HG03039 (cell line): Measurements from ENCODE around the gene VCL.
A peak's percentile ranks its signal among the peaks of the same experiment; 100 is the strongest.
"Not testable (repeated sequence)": the region's sequence is repeated elsewhere in the genome, so short reads cannot be mapped to it uniquely, and the experiment has no call there.

Experiments
- ATAC-seq: cut with Tn5 transposase; IDR thresholded peaks from one replicate; pipeline ENCODE4 v1.9.1; 2021; ENCODE audit warnings: mild to moderate bottlenecking, moderate library complexity; ENCODE audit not compliant: unreplicated experiment

Gene VCL

GRCh38 chr10:74000892-74001669 is 3.2 kb downstream of the VCL start:
- no peak for ATAC-seq

GRCh38 chr10:74006269-74006668 is 8.4 kb downstream of the VCL start:
- no peak for ATAC-seq

GRCh38 chr10:74008212-74008731 is 10.4 kb downstream of the VCL start:
- ATAC-seq: peak; percentile 54

GRCh38 chr10:74011017-74011416 is 13.1 kb downstream of the VCL start:
- no peak for ATAC-seq

GRCh38 chr10:74011770-74012169 is 13.9 kb downstream of the VCL start:
- no peak for ATAC-seq

GRCh38 chr10:74012480-74012879 is 14.6 kb downstream of the VCL start:
- no peak for ATAC-seq

GRCh38 chr10:74013004-74013403 is 15.1 kb downstream of the VCL start:
- no peak for ATAC-seq

- ATAC-seq: not testable (repeated sequence)
These were observed 16.7 kb downstream of the VCL start for GRCh38 chr10:74014574-74014973.

GRCh38 chr10:74018241-74018640 is 20.3 kb downstream of the VCL start:
- ATAC-seq: no peak

- ATAC-seq: no peak
These were observed 23.5 kb downstream of the VCL start for GRCh38 chr10:74021248-74022055.

GRCh38 chr10:74022926-74023629 is 25.2 kb downstream of the VCL start:
- ATAC-seq: no peak

- no peak for ATAC-seq
These were observed 26.7 kb downstream of the VCL start for GRCh38 chr10:74024600-74024999.

- no peak for ATAC-seq
These were observed 27.6 kb downstream of the VCL start for GRCh38 chr10:74025380-74025978.

- no peak for ATAC-seq
These were observed 28.6 kb downstream of the VCL start for GRCh38 chr10:74026428-74027015.

- no peak for ATAC-seq
These were observed 29.8 kb downstream of the VCL start for GRCh38 chr10:74027702-74028101.

- no peak for ATAC-seq
These were observed 32.0 kb downstream of the VCL start for GRCh38 chr10:74029943-74030342.

- ATAC-seq: not testable (repeated sequence)
These were observed 34.3 kb downstream of the VCL start for GRCh38 chr10:74032208-74032607.

GRCh38 chr10:74032900-74033655 is 35.2 kb downstream of the VCL start:
- ATAC-seq: no peak

GRCh38 chr10:74033702-74034101 is 35.8 kb downstream of the VCL start:
- no peak for ATAC-seq

- ATAC-seq: no peak
These were observed 36.4 kb downstream of the VCL start for GRCh38 chr10:74034301-74034700.
